ENCODE data around the gene ABCA1. TPM values are rescaled to one million over a fixed set of nuclear protein-coding genes. Genes with fewer than 3 reads are reported as not detected.

The ABCA1 gene
- total and polyA plus RNA-seq, 4 donors, result 10.2 to 43.0 (median 27.8) TPM

Other genes with a start within 250 kb of the ABCA1 start
- not detected for gene OR13D1, start 233.6 kb downstream of the ABCA1 start, total RNA-seq
- gene OR13D1, start 233.6 kb downstream of the ABCA1 start, polyA plus RNA-seq (ENCODE audit: insufficient read length in 2 of 2), result not detected
- gene NIPSNAP3A, start 180.5 kb downstream of the ABCA1 start, total RNA-seq, result 10 to 100 TPM; 56.4 to 79.6 TPM
- gene NIPSNAP3A, start 180.5 kb downstream of the ABCA1 start, polyA plus RNA-seq (ENCODE audit: insufficient read length in 2 of 2), result 10 to 100 TPM; 60.0 to 72.8 TPM
- 1 to 10 TPM; 7.5 to 9.1 TPM for gene NIPSNAP3B, start 164.0 kb downstream of the ABCA1 start, total RNA-seq
- gene NIPSNAP3B, start 164.0 kb downstream of the ABCA1 start, polyA plus RNA-seq (ENCODE audit: insufficient read length in 2 of 2), result 10 to 100 TPM; 11.2 to 13.2 TPM

Data from spinal cord (tissue), 4 donors.